Hepatocyte (in vitro differentiated cells): ENCODE measurements around the gene STARD10.

Experiments
- CTCF ChIP-seq: fragments of 200-600 bp; sonication (generic); IDR thresholded peaks from 2 replicates; pipeline ENCODE4 v1.5.1; 2016; ENCODE audit warnings: antibody characterized with exemption, mild to moderate bottlenecking; ENCODE audit not compliant: poor library complexity
- EZH2phosphoT487 ChIP-seq: fragments of 200-600 bp; sonication (generic); IDR thresholded peaks from one replicate; pipeline ENCODE4 v1.6.1; 2018; ENCODE audit warnings: antibody characterized with exemption, mild to moderate bottlenecking, low read depth, moderate library complexity; ENCODE audit not compliant: unreplicated experiment, severe bottlenecking

GRCh38 chr11:72826191-72826941 is 32.5 kb upstream of the STARD10 start:
- TF ChIP-seq CTCF (no peak), EZH2phosphoT487 (no peak)
